ENCODE measurements around the gene BCL11B.
"Not testable (repeated sequence)": the region's sequence is repeated elsewhere in the genome, so short reads cannot be mapped to it uniquely, and the experiment has no call there.

BCL11B gene

GRCh38 chr14:99199846-99200653 is 71.9 kb downstream of the BCL11B start:
- DNase-seq (ENCODE audit: low read depth): no peak

DNA sequence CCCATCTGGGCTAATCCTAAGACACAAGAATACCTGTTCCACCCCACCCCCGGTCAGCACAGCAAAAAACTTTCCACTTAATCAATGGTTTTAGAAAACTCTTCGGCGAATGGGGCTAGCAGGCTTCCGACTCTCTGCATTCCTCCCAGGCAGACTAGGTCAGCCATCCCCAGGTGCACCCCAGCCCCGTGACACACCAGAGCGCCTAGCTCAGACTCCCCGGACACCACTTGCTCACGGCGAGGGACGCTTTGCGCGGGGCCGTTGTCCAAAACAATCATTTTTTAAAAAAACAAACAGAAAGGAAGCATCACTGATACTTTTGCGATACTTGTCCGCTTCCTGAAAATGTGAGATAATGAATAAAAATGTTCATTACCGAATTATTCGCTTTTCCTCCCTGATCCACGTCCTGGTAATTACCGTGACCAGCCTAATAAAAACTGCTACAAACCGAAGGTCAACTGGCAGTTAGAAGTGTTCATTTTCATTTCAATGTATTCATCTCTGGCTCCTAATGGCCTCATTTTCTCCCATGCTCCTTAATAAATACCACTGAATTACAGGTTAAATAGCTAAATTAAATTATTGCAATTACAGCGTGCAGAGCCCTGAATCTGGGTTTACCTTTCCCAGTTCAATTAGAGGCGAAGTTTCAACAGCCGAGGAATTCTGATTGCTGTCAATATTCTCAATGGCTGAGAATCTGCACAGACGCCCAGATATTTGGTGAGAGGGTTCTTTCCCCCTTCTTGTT is 73.1 kb downstream of the BCL11B start:
- DNase-seq (ENCODE audit: low read depth): no peak

DNA sequence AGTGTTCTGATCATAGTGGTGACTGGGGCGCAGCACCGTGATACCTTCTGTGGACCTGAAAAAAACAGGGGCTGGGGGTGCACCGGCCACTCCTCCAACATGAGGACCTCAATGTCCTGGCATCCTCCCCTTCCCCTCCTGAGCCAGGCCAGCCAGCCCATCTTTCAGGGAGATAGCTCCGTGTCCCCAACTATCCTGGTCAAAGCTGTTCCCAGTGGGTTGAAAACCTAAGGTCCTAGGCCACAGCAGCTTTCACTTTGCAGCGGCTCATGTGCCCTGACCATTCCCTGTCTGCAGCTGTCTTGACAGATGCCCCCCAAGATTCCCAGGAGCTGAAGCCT is 75.7 kb downstream of the BCL11B start:
- no peak for DNase-seq (ENCODE audit: low read depth)

GRCh38 chr14:99195602-99196309 is 76.2 kb downstream of the BCL11B start:
- no peak for DNase-seq (ENCODE audit: low read depth)

- no peak for DNase-seq (ENCODE audit: low read depth)
Observed at GRCh38 chr14:99194736-99195135, 77.3 kb downstream of the BCL11B start.

GRCh38 chr14:99194136-99194535 is 77.9 kb downstream of the BCL11B start:
- no peak for DNase-seq (ENCODE audit: low read depth)

DNA sequence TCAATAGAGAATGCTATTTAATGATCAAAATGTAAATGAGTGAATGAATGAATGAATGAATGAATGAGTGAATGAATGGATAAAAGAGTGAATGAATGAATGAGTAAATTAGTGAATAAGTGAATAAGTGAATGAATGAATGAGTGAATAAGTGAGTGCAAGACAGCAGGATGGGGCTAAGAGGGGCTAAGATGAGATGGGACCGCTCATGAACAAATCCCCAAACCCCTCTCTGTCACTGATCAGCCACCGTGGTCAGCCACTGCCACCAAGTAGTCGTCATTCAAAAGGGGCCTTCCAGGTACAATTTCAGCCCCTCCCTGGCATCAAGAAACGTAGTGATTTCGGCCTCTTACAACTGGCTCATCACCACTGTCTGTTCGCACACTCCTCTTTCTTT is 79.2 kb downstream of the BCL11B start:
- DNase-seq (ENCODE audit: low read depth): no peak

- DNase-seq (ENCODE audit: low read depth): peak; percentile 40
Observed at GRCh38 chr14:99192028-99192621, 79.9 kb downstream of the BCL11B start.

DNA sequence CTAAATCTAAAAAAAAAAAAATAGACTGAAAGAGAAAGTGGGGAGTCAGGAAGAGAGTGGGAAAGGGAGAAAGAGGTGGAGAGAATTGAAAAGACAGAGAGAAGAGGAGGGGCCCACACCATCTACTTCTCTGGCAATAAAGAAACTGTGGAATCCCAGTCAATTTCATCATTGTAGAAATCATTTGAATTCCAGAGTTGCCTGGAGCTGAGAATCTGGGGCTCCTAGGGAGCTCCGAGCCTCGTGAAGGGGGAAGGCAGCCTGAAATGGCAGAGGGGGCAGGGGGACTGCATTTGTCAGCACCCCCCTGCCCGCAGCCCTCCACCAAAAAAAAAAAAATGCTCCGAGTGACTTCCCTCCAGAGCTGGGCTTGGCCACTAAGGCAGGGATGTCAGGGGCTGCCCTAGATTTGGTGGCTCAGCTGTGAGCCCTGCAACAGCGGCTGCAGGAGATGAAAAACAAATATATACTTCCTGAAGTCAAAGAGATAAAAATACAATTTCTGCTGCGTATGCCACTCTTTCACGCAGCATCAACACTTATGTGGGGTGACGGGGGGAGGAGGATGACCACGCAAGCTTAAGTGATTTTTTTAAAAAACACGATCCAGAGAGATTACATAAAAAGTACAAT is 80.5 kb downstream of the BCL11B start:
- DNase-seq (ENCODE audit: low read depth): no peak

DNA sequence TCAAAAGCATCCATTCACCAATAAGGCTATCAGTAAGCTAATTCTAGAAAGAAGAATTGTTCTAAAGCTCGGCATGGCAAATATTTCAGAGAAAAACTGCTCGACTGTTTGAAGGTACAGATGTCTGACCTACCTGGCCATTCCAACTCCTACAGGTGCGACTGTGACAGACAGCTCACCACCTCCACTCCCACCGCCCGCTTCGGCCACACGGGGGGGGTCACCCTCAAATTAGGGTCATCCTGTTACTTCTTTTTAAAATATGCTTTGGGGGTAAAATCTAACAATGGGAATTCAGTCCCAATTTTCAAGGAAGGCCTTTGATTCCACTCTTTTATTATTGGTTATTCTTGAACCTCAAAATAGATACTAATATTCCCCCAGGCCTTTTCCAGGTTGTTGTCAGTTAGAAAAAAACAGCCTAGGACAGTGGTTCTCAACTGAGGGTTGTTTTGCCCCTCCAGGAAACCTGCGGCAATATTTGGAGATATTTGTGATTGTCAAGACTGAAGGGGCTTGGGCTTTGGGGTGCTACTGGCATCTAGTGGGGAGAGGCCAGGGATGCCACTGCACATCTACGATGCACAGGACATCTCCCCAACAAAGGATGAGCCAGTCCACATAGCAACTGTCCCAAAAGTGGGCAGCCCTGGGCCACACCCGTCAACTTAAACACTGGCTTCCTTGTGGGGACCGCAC is 81.2 kb downstream of the BCL11B start:
- no peak for DNase-seq (ENCODE audit: low read depth)

GRCh38 chr14:99189201-99189801 is 82.7 kb downstream of the BCL11B start:
- no peak for DNase-seq (ENCODE audit: low read depth)

DNA sequence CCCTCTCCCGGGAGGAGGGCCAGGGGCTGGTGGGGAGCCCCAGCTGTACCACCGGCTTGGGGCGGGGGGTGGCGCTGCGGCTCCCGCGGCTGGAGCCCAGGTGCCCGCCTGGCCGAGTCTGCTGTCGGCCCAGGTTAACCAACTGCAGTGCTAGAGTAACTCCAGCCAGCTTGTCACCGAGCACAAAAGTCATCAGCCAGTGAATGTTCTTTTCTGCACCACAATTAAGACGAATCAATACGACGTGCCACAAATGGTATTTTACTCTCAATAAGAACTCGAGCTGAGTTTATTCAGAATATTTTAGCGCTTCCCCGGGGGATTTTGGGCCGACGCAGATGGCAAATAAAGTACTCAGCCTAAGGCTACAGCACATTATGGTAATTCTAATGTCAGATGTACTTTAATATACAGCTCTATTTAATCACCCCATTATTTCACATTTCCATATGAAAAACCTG is 83.2 kb downstream of the BCL11B start:
- no peak for DNase-seq (ENCODE audit: low read depth)

DNA sequence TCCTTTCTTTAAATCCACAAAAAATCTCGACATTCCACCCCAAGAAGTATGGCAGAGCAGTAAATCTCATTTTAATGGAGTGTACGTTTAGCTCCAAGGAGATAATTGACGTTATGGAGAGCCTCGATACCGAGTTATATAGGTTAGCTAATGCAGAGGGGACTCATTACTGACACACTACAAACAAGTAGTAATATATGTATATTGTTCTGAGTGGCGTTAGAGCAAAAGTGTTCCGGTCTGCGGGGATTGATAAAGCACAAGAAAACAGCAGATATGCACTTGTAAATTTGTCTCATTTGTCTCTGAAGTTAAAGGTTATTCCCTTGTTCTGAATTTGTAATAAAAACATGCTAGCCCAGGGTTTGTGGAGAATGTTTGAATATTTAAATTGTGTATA is 84.1 kb downstream of the BCL11B start:
- DNase-seq (ENCODE audit: low read depth): no peak

GRCh38 chr14:99186956-99187690 is 84.9 kb downstream of the BCL11B start:
- DNase-seq (ENCODE audit: low read depth): no peak

- DNase-seq (ENCODE audit: low read depth): not testable (repeated sequence)
Observed at GRCh38 chr14:99186336-99186735, 85.7 kb downstream of the BCL11B start.

GRCh38 chr14:99185436-99186068 is 86.4 kb downstream of the BCL11B start:
- no peak for DNase-seq (ENCODE audit: low read depth)

DNA sequence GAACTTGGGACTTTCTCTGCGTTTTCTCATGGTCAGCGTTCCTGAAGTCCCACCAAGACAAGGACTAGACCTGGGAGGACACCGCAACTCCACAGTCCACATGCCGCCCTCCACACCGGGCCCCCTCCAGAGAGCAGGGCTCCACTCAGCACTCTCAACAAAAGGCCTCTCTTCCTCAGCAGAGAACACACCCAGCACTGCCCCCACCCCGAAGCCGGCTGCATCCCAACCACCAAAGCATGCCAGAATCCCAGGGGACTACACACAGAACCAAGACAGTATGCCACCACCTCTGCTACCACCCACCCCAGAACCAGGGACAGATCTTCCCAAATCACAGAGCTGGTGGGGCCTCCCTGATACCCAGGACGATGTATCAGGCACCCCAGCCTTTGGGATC is 88.3 kb downstream of the BCL11B start:
- DNase-seq (ENCODE audit: low read depth): no peak

DNA sequence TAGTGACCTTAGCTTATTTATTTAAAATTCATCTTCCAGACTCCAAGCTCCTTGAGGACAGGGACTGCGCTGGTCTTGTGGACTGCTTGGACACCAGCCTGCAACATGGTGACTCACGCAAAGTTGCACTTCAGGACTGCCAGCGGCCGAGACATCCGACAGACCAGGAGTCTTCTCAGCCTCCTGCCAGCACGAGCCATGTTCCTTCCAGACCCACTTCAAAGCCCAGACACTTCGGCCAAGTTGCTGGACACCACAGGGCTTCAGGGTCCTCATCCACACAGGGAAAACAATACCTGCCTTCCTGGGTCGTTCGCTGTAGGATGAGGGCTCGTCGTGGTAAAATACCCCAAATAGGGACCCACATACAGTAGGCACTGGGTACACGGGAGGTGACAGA is 88.7 kb downstream of the BCL11B start:
- no peak for DNase-seq (ENCODE audit: low read depth)

DNA sequence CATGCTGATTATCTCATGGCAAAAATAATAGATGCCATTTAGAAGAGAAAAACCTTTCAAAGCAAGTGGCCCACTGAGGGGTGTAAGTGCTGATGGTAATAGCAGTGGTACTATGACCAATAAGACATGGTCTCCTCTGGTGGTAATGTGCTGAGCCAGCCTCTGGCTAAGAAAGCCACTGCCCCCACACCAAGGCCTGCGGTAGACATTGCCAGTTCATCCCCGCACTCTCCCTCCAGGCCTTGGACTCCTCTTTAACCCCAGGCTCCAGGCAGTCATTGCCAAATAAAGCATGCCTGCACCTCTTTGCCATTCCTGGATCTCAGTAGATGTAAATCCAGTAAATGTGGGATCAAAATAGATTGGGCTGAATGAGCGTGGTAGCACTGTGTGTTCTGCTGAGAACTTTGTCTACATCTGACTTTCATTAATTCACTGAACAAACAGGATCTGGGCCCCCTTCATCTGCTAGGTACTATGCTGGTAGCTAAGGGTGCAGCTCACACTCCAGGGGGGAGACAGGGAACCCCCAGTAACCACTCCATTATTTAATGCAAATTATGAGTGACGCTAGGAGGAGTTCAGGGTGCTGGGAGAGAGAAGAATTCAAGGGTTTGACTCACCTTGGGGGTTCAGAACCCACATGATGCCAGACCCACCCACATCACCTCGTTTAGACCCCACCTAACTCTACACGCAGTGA is 89.3 kb downstream of the BCL11B start:
- no peak for DNase-seq (ENCODE audit: low read depth)
